Heart left ventricle (tissue), 16 donors: ENCODE results near the gene PQBP1. TPM values are rescaled to one million over a fixed set of nuclear protein-coding genes. Genes with fewer than 3 reads are reported as not detected.

ENCODE experiments used
- ATAC-seq, 4 donors: fragments of 200-7000 bp; cut with Tn5 transposase; one replicate each; pipeline ENCODE4 v1.9.1; 2020 to 2022; ENCODE audit warnings: moderate library complexity in 4 of 4, mild to moderate bottlenecking in 3 of 4, moderate number of reproducible peaks in 1 of 4
- DNase-seq, 5 donors: peaks; one replicate each; pipeline ENCODE4 v3.0.0-alpha.2; 2020
- H3K27ac ChIP-seq, 12 donors: fragments of 200-600 bp; sonication (generic) in 4 of 12; one replicate each; pipeline versions ENCODE4 v1.5.0 to v1.8.0; 2016 to 2022; ENCODE audit warnings: mild to moderate bottlenecking in 2 of 12
- H3K27me3 ChIP-seq, 9 donors: fragments of 200-600 bp; sonication (generic) in 2 of 9; one replicate each; pipeline versions ENCODE4 v1.5.1 to v1.8.0; 2016 to 2022; ENCODE audit warnings: mild to moderate bottlenecking in 3 of 9
- H3K36me3 ChIP-seq, 9 donors: fragments of 200-600 bp; sonication (generic) in 2 of 9; one replicate each; pipeline versions ENCODE4 v1.5.0 to v1.8.0; 2018 to 2022; ENCODE audit warnings: mild to moderate bottlenecking in 2 of 9
- H3K4me1 ChIP-seq, 12 donors: fragments of 200-600 bp; sonication (generic) in 4 of 12; one replicate each; pipeline versions ENCODE4 v1.5.0 to v1.8.0; 2016 to 2022; ENCODE audit warnings: mild to moderate bottlenecking in 3 of 12
- H3K4me3 ChIP-seq, 12 donors: fragments of 200-600 bp; sonication (generic) in 4 of 12; one replicate each; pipeline versions ENCODE4 v1.5.0 to v1.8.0; 2017 to 2022; ENCODE audit warnings: mild to moderate bottlenecking in 9 of 12, moderate library complexity in 4 of 12
- H3K9me3 ChIP-seq, 12 donors: fragments of 200-600 bp; sonication (generic) in 4 of 12; one replicate each; pipeline versions ENCODE4 v1.5.0 to v1.8.0; 2016 to 2022; ENCODE audit warnings: mild to moderate bottlenecking in 1 of 12
- POLR2A ChIP-seq, 2 donors: fragments of 450-650 bp; IDR thresholded peaks; one replicate each; pipeline ENCODE4 v1.6.1; 2017; ENCODE audit warnings: antibody characterized with exemption in 2 of 2, mild to moderate bottlenecking in 2 of 2, moderate library complexity in 2 of 2
- WGBS, 4 donors: extraction: QIAGEN DNeasy Blood & Tissue Kit in 2 of 4; methylation state at CpG; one replicate each; pipeline versions ENCODE4 v1.1.5 to v1.1.7; 2013 to 2018; 5-methylcytosine and 5-hydroxymethylcytosine counted together
- intact Hi-C, 10 donors: fragments of 100-400 bp; cut with DNase I; formaldehyde crosslinking; loops; one replicate each; pipeline versions ENCODE4 v1.11.1 to v1.14.2; 2022
- polyA plus RNA-seq, 2 donors: library from polyadenylated mRNA; stranded (reverse); fragments of 200-250 nt; gene quantifications; one replicate each; pipeline ENCODE4 v1.2.3, GENCODE V29; 2013
- total RNA-seq, 9 donors: library from RNA; depleted of rRNA in 2 of 9; stranded (reverse); fragments of >200 nt in 2 of 9; fragmentation: NEBNext Ultra II Directional in 3 of 9; extraction: Animal tissue kit (Norgen Biotek cat#: 25700) in 3 of 9; gene quantifications; one replicate each; pipeline versions ENCODE4 v1.1.0 to v1.2.4, GENCODE V29; 2016 to 2023
- TF ChIP-seq, protein P1 (sequence below), 12 donors: fragments of 200-600 bp; sonication (generic) in 4 of 12; IDR thresholded peaks; one replicate each; pipeline versions ENCODE4 v1.5.0 to v1.8.0; 2018 to 2022; ENCODE audit warnings: antibody characterized with exemption in 12 of 12, mild to moderate bottlenecking in 5 of 12
- donor health status: ischemic (EF 13 %, LVEDD 7.1; RV severe dilation, severe dysfunction).
- donor health status: healthy with polysubstance abuse.
- donor health status: DM: no; HTN: yes; CAD: no.
- donor health status: DM: no; HTN: no; CAD: no.
- donor health status: ischemic (EF 25% LVEDD 6.9; RV normal size, moderate dysfunction).
- donor health status: ischemic (EF 25% LVEDD 5.7; RV mildly dilated, moderate dysfunction).
- donor health status: healthy.
- donor health status: DM: yes; HTN: yes; CAD: no.
- donor health status: ischemic (EF 35%, LVEDD 5.7; RV mildly dilated, moderate dysfunction).
- donor health status: nonischemic (EF 11% LVEDD 7.7; RV severe dilation, severe dysfunction).
- donor health status: DM: yes; HTN: yes; CAD: no.
- donor health status: PGD.
- donor health status: ischemic (EF 29% LVEDD 5.4; RV normal size, mild dysfunction).
- donor health status: nonischemic (EF 23%, LVEDD 6.1; RV moderate dilation, normal function).

The PQBP1 gene
- total and polyA plus RNA-seq, 11 donors, result 45.3 to 99.0 (median 53.2) TPM

DNA sequence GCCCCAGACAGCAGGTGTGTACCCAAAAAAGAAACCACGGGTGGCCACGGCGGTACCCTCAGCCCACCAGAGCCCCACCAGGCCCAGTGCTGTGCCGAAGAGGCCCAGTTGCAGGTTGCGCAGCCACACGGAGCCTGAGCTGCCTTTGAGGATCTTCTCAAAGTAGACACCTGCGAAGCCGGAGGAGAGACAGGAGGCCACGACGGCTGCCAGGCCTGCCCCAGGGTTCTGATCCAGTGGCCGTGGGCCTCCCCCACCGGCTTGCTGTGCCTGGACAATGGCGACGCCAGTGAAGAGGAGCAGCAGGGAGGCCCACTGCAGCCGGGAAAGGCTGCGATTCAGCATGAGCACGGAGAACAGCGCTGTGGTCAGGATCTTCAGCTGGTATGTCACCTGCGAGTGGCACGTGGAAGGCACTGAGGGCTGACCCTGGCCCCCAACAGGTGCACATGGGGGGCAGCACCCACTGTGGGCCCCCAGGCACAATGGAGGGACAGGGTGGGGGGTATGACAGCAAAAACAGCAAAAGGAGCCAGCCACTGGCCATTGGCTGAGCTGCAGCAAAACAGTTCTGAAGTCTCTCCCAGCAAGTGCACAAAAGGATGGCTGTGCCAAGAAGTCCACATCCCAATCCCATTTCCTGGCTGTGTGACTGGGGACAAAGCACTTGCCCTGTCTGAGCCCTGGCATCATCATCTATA, 7.5 kb downstream of the PQBP1 start:
- H3K9me3 ChIP-seq, result no peaks in the 10 kb centered on the region
- peaks cover 0 to 3% (median 0%) of the 10 kb centered on the region in 9 donors for H3K27me3 ChIP-seq
- no peak overlapping the region for H3K4me3 ChIP-seq
- DNase-seq (no peak), ATAC-seq (no peak)
- no peak overlapping the region for H3K27ac ChIP-seq
- 88 to 92% (median 91%) methylated on average over 12 to 20 of the region's 20 CpGs for WGBS, 4 donors
- peaks cover 0 to under 1% (median 0%) of the 10 kb centered on the region in 12 donors for H3K4me1 ChIP-seq
- no peak for TF ChIP-seq POLR2A (IDR thresholded peaks at IDR 0.05)
- TF ChIP-seq, protein P1, sequence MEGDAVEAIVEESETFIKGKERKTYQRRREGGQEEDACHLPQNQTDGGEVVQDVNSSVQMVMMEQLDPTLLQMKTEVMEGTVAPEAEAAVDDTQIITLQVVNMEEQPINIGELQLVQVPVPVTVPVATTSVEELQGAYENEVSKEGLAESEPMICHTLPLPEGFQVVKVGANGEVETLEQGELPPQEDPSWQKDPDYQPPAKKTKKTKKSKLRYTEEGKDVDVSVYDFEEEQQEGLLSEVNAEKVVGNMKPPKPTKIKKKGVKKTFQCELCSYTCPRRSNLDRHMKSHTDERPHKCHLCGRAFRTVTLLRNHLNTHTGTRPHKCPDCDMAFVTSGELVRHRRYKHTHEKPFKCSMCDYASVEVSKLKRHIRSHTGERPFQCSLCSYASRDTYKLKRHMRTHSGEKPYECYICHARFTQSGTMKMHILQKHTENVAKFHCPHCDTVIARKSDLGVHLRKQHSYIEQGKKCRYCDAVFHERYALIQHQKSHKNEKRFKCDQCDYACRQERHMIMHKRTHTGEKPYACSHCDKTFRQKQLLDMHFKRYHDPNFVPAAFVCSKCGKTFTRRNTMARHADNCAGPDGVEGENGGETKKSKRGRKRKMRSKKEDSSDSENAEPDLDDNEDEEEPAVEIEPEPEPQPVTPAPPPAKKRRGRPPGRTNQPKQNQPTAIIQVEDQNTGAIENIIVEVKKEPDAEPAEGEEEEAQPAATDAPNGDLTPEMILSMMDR (IDR thresholded peaks at IDR 0.05), result no peak
- peaks cover 0 to 55% (median 32%) of the 10 kb centered on the region in 9 donors for H3K36me3 ChIP-seq
- intact Hi-C loops, result no loop called here

DNA sequence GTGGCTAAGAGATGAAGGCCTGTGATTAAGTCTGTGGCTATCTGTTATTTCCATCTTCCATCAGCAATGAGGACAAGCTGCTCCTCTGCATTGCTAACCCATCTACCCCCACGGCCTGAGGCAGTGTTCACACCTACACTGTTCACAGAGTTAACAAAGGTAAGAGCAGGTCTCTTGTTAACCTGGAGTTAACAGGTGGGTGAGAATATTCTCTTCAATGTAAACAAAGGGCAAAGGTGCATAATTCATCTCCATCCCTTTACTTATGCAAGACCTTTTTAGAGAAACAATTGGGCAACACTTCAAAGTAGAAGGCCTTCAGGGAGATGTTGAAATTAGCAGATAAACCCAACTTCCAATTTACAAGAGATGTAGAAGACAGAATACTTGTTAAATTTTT, 10.9 kb downstream of the PQBP1 start:
- TF ChIP-seq, protein P1 (IDR thresholded peaks at IDR 0.05), result no peak
- no peak for TF ChIP-seq POLR2A (IDR thresholded peaks at IDR 0.05)
- no peak for DNase-seq
- no peak overlapping the region for H3K4me3 ChIP-seq
- WGBS, 4 donors, result 38 to 80% (median 59%) methylated on average over 1 of the region's 1 CpG
- intact Hi-C loops, result no loop called here
- H3K9me3 ChIP-seq, result peaks cover 0 to 7% (median 0%) of the 10 kb centered on the region in 12 donors
- H3K36me3 ChIP-seq, result peaks cover 0 to 26% (median 14%) of the 10 kb centered on the region in 9 donors
- no peak overlapping the region for H3K27ac ChIP-seq
- H3K27me3 ChIP-seq, result no peaks in the 10 kb centered on the region
- peaks cover 0 to 12% (median 5%) of the 10 kb centered on the region in 12 donors for H3K4me1 ChIP-seq
- no peak for ATAC-seq

DNA sequence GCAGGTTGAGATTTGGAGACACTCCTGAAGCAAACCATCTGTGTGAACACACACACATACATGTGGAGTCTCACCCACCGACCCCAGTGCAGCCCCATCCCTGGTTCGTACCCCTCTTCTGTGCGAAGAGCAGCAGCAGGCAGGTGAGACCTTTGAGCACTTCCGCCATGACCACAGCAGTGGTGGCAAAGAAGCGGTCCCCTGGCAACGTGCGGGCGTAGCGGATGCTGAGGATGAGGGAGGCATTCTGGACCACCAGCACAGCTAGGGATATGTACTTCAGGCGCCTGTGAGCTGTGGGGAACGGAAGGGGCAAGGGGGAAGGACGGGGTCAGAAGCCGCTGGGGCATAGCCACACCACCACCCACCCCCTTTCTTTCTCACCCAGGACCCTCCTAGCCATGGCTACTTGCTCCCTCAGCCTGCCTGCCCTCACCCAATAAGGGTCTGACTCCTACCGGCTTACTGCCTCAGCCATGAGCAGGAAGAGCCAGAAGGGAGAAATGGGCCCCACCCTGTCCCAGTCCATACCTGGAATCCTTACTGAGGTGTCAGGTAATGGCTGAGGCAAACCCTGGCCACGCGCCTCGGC, 12.1 kb downstream of the PQBP1 start:
- intact Hi-C loops, result loop anchor here in 1 of 10 donors (10.0 kb wide), 2 partner anchors 105 to 235 kb away; partner anchors contain the start of gene HDAC6

More for the DNA sequence above, 12.1 kb downstream of the PQBP1 start:
- Histone ChIP-seq H3K9me3 (peaks cover 0 to 7% (median 0%) of the 10 kb centered on the region in 12 donors), H3K4me3 (no peak overlapping the region), H3K27ac (no peak overlapping the region), H3K4me1 (peaks cover 0 to 12% (median 5%) of the 10 kb centered on the region in 12 donors), H3K27me3 (no peaks in the 10 kb centered on the region), H3K36me3 (peaks cover 0 to 25% (median 7%) of the 10 kb centered on the region in 9 donors)
- 88 to 95% (median 91%) methylated on average over 17 of the region's 17 CpGs for WGBS, 4 donors
- TF ChIP-seq POLR2A (IDR thresholded peaks at IDR 0.05), result no peak
- TF ChIP-seq, protein P1 (IDR thresholded peaks at IDR 0.05), result no peak
- DNase-seq (no peak), ATAC-seq (no peak)
